Uterus (tissue), 2 donors: ENCODE measurements around the gene ETV2.

Source experiments
- CTCF ChIP-seq, 4 experiments: fragments of 200-600 bp in 2 of 4; fragments of 450-650 bp in 2 of 4; sonication (generic) in 2 of 4; IDR thresholded peaks; one replicate each; pipeline ENCODE4 v1.5.1; 2016 to 2019; ENCODE audit warnings: antibody characterized with exemption in 4 of 4, mild to moderate bottlenecking in 2 of 4, moderate library complexity in 1 of 4
- POLR2A ChIP-seq, 2 donors: fragments of 450-650 bp; IDR thresholded peaks; one replicate each; pipeline ENCODE4 v1.6.1; 2016; ENCODE audit warnings: antibody characterized with exemption in 2 of 2, mild to moderate bottlenecking in 1 of 2, moderate library complexity in 1 of 2

- TF ChIP-seq CTCF (IDR thresholded peaks at IDR 0.05) (no peak), POLR2A (IDR thresholded peaks at IDR 0.05) (no peak)
These were observed 4.9 kb upstream of the ETV2 start for GRCh38 chr19:35636651-35637050.
